ENCODE data around the gene KIF6.

The KIF6 gene

GRCh38 chr6:39388606-39389483 is 336.4 kb downstream of the KIF6 start:
- POLR2A ChIA-PET: no interaction called here
- 93% methylated on average over 7 of the region's 12 CpGs for WGBS (ENCODE audit: insufficient coverage)
- no peaks in the 10 kb centered on the region for H3K9me3 ChIP-seq (ENCODE audit: control extremely low read depth in 1 of 5, control insufficient read depth in 4 of 5, insufficient read depth in 2 of 5, low read depth in 1 of 5, low read length in 4 of 5)
- DNase-seq: no peak
- no peaks in the 10 kb centered on the region for H3K36me3 ChIP-seq (ENCODE audit: control insufficient read depth in 4 of 4, insufficient read depth in 4 of 4, low read length in 3 of 4)
- CTCF ChIA-PET: no interaction called here
- peaks cover 0 to 2% (median 0%) of the 10 kb centered on the region in 5 experiments for H3K27me3 ChIP-seq (replicated peaks in 2 of 5; ENCODE audit: control insufficient read depth in 4 of 5, insufficient read depth in 5 of 5, low read length in 4 of 5)
- H3K27ac ChIP-seq (ENCODE audit: insufficient read depth in 1 of 2, low read depth in 1 of 2, low read length in 2 of 2, poor library complexity in 1 of 2, severe bottlenecking in 2 of 2): no peak overlapping the region
- no peak overlapping the region for H3K4me3 ChIP-seq (ENCODE audit: control insufficient read depth in 1 of 7, extremely low read depth in 1 of 7, insufficient read depth in 4 of 7, low read depth in 2 of 7, low read length in 6 of 7)
- no peaks in the 10 kb centered on the region for H3K4me1 ChIP-seq (ENCODE audit: control extremely low read depth in 1 of 4, control insufficient read depth in 4 of 4, insufficient read depth in 4 of 4, low read length in 3 of 4)

- ChIA-PET CTCF (no interaction called here), POLR2A (no interaction called here)
- no peak overlapping the region for H3K4me3 ChIP-seq (ENCODE audit: control insufficient read depth in 1 of 7, extremely low read depth in 1 of 7, insufficient read depth in 4 of 7, low read depth in 2 of 7, low read length in 6 of 7)
- 93% methylated on average over 3 of the region's 3 CpGs for WGBS (ENCODE audit: insufficient coverage)
- no peak for DNase-seq
- no peaks in the 10 kb centered on the region for H3K4me1 ChIP-seq (ENCODE audit: control extremely low read depth in 1 of 4, control insufficient read depth in 4 of 4, insufficient read depth in 4 of 4, low read length in 3 of 4)
- peaks cover 0 to 2% (median 0%) of the 10 kb centered on the region in 5 experiments for H3K27me3 ChIP-seq (replicated peaks in 2 of 5; ENCODE audit: control insufficient read depth in 4 of 5, insufficient read depth in 5 of 5, low read length in 4 of 5)
- H3K27ac ChIP-seq (ENCODE audit: insufficient read depth in 1 of 2, low read depth in 1 of 2, low read length in 2 of 2, poor library complexity in 1 of 2, severe bottlenecking in 2 of 2): no peak overlapping the region
- H3K9me3 ChIP-seq (ENCODE audit: control extremely low read depth in 1 of 5, control insufficient read depth in 4 of 5, insufficient read depth in 2 of 5, low read depth in 1 of 5, low read length in 4 of 5): no peaks in the 10 kb centered on the region
- H3K36me3 ChIP-seq (ENCODE audit: control insufficient read depth in 4 of 4, insufficient read depth in 4 of 4, low read length in 3 of 4): no peaks in the 10 kb centered on the region
Observed at GRCh38 chr6:39387785-39388184, 337.4 kb downstream of the KIF6 start.

GRCh38 chr6:39386487-39386886 is 338.7 kb downstream of the KIF6 start:
- Histone ChIP-seq H3K27me3 (replicated peaks in 2 of 5; ENCODE audit: control insufficient read depth in 4 of 5, insufficient read depth in 5 of 5, low read length in 4 of 5) (peaks cover 0 to 2% (median 0%) of the 10 kb centered on the region in 5 experiments), H3K9me3 (ENCODE audit: control extremely low read depth in 1 of 5, control insufficient read depth in 4 of 5, insufficient read depth in 2 of 5, low read depth in 1 of 5, low read length in 4 of 5) (no peaks in the 10 kb centered on the region), H3K27ac (ENCODE audit: insufficient read depth in 1 of 2, low read depth in 1 of 2, low read length in 2 of 2, poor library complexity in 1 of 2, severe bottlenecking in 2 of 2) (no peak overlapping the region), H3K36me3 (ENCODE audit: control insufficient read depth in 4 of 4, insufficient read depth in 4 of 4, low read length in 3 of 4) (no peaks in the 10 kb centered on the region), H3K4me3 (ENCODE audit: control insufficient read depth in 1 of 7, extremely low read depth in 1 of 7, insufficient read depth in 4 of 7, low read depth in 2 of 7, low read length in 6 of 7) (no peak overlapping the region), H3K4me1 (ENCODE audit: control extremely low read depth in 1 of 4, control insufficient read depth in 4 of 4, insufficient read depth in 4 of 4, low read length in 3 of 4) (no peaks in the 10 kb centered on the region)
- DNase-seq: no peak
- WGBS (ENCODE audit: insufficient coverage): 96% methylated on average over 3 of the region's 3 CpGs
- POLR2A ChIA-PET: no interaction called here
- CTCF ChIA-PET: interaction anchor here (1.3 kb wide), 1 partner anchor 52 kb away, joined by 3 read pairs; no protein-coding TSS in a partner anchor

- DNase-seq: no peak
- WGBS (ENCODE audit: insufficient coverage): 100% methylated on average over 2 of the region's 5 CpGs
- ChIA-PET POLR2A (no interaction called here), CTCF (interaction anchor here (0.7 to 0.9 kb wide), 2 partner anchors 30 to 511 kb away, joined by 3 read pairs; no protein-coding TSS in a partner anchor)
- no peaks in the 10 kb centered on the region for H3K36me3 ChIP-seq (ENCODE audit: control insufficient read depth in 4 of 4, insufficient read depth in 4 of 4, low read length in 3 of 4)
- H3K27ac ChIP-seq (ENCODE audit: insufficient read depth in 1 of 2, low read depth in 1 of 2, low read length in 2 of 2, poor library complexity in 1 of 2, severe bottlenecking in 2 of 2): no peak overlapping the region
- no peaks in the 10 kb centered on the region for H3K4me1 ChIP-seq (ENCODE audit: control extremely low read depth in 1 of 4, control insufficient read depth in 4 of 4, insufficient read depth in 4 of 4, low read length in 3 of 4)
- no peaks in the 10 kb centered on the region for H3K27me3 ChIP-seq (replicated peaks in 2 of 5; ENCODE audit: control insufficient read depth in 4 of 5, insufficient read depth in 5 of 5, low read length in 4 of 5)
- no peaks in the 10 kb centered on the region for H3K9me3 ChIP-seq (ENCODE audit: control extremely low read depth in 1 of 5, control insufficient read depth in 4 of 5, insufficient read depth in 2 of 5, low read depth in 1 of 5, low read length in 4 of 5)
- H3K4me3 ChIP-seq (ENCODE audit: control insufficient read depth in 1 of 7, extremely low read depth in 1 of 7, insufficient read depth in 4 of 7, low read depth in 2 of 7, low read length in 6 of 7): no peak overlapping the region
Observed at GRCh38 chr6:39381550-39382140, 343.6 kb downstream of the KIF6 start.

- ChIA-PET CTCF (no interaction called here), POLR2A (no interaction called here)
- Histone ChIP-seq H3K4me1 (ENCODE audit: control extremely low read depth in 1 of 4, control insufficient read depth in 4 of 4, insufficient read depth in 4 of 4, low read length in 3 of 4) (no peaks in the 10 kb centered on the region), H3K36me3 (ENCODE audit: control insufficient read depth in 4 of 4, insufficient read depth in 4 of 4, low read length in 3 of 4) (no peaks in the 10 kb centered on the region), H3K4me3 (ENCODE audit: control insufficient read depth in 1 of 7, extremely low read depth in 1 of 7, insufficient read depth in 4 of 7, low read depth in 2 of 7, low read length in 6 of 7) (no peak overlapping the region), H3K27ac (ENCODE audit: insufficient read depth in 1 of 2, low read depth in 1 of 2, low read length in 2 of 2, poor library complexity in 1 of 2, severe bottlenecking in 2 of 2) (no peak overlapping the region), H3K9me3 (ENCODE audit: control extremely low read depth in 1 of 5, control insufficient read depth in 4 of 5, insufficient read depth in 2 of 5, low read depth in 1 of 5, low read length in 4 of 5) (no peaks in the 10 kb centered on the region), H3K27me3 (replicated peaks in 2 of 5; ENCODE audit: control insufficient read depth in 4 of 5, insufficient read depth in 5 of 5, low read length in 4 of 5) (no peaks in the 10 kb centered on the region)
- WGBS (ENCODE audit: insufficient coverage): 100% methylated on average over 3 of the region's 6 CpGs
- DNase-seq: no peak
Observed at GRCh38 chr6:39380837-39381549, 344.2 kb downstream of the KIF6 start.

GRCh38 chr6:39378960-39379425 is 346.2 kb downstream of the KIF6 start:
- H3K36me3 ChIP-seq (ENCODE audit: control insufficient read depth in 4 of 4, insufficient read depth in 4 of 4, low read length in 3 of 4): no peaks in the 10 kb centered on the region
- no peak overlapping the region for H3K4me3 ChIP-seq (ENCODE audit: control insufficient read depth in 1 of 7, extremely low read depth in 1 of 7, insufficient read depth in 4 of 7, low read depth in 2 of 7, low read length in 6 of 7)
- no peaks in the 10 kb centered on the region for H3K27me3 ChIP-seq (replicated peaks in 2 of 5; ENCODE audit: control insufficient read depth in 4 of 5, insufficient read depth in 5 of 5, low read length in 4 of 5)
- WGBS (ENCODE audit: insufficient coverage): 93% methylated on average over 5 of the region's 5 CpGs
- CTCF ChIA-PET: interaction anchor here (1.6 to 2.0 kb wide), 2 partner anchors 17 to 514 kb away, joined by 6 to 7 read pairs; no protein-coding TSS in a partner anchor
- DNase-seq: no peak
- no peak overlapping the region for H3K27ac ChIP-seq (ENCODE audit: insufficient read depth in 1 of 2, low read depth in 1 of 2, low read length in 2 of 2, poor library complexity in 1 of 2, severe bottlenecking in 2 of 2)
- POLR2A ChIA-PET: no interaction called here
- H3K9me3 ChIP-seq (ENCODE audit: control extremely low read depth in 1 of 5, control insufficient read depth in 4 of 5, insufficient read depth in 2 of 5, low read depth in 1 of 5, low read length in 4 of 5): no peaks in the 10 kb centered on the region
- H3K4me1 ChIP-seq (ENCODE audit: control extremely low read depth in 1 of 4, control insufficient read depth in 4 of 4, insufficient read depth in 4 of 4, low read length in 3 of 4): no peaks in the 10 kb centered on the region
